Stimulated activated CD8-positive, alpha-beta memory T cell treated with anti-CD3 and anti-CD28 coated beads, Interleukin-7, amount 100 ng/mL, for 48 hours (primary cell): ENCODE data around the gene RAD51B.
"Not testable (repeated sequence)": the region's sequence is repeated elsewhere in the genome, so short reads cannot be mapped to it uniquely, and the experiment has no call there.

ENCODE experiments used
- DNase-seq, 2 donors: peaks; one replicate each; pipeline ENCODE4 v3.0.0-alpha.2; 2020; ENCODE audit warnings: low read depth in 1 of 2; ENCODE audit errors: extremely low read depth in 1 of 2

The RAD51B gene

DNA sequence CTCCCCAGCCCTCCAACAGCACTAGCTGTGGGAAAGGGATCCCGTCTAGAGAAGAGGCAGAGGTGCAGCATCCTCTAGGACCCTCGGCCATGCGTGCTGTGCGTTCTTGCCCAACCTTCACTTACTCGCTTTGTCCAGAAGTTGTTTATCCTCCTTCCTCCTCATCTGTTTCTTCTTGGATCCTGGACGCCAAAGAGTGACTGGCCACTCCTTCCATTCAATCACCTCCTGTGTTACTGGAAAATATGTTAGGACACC is 832.8 kb downstream of the RAD51B start:
- no peak for DNase-seq

GRCh38 chr14:68653108-68653507 is 833.5 kb downstream of the RAD51B start:
- no peak for DNase-seq

- DNase-seq: no peak
Observed at GRCh38 chr14:68653804-68654203, 834.2 kb downstream of the RAD51B start.

DNA sequence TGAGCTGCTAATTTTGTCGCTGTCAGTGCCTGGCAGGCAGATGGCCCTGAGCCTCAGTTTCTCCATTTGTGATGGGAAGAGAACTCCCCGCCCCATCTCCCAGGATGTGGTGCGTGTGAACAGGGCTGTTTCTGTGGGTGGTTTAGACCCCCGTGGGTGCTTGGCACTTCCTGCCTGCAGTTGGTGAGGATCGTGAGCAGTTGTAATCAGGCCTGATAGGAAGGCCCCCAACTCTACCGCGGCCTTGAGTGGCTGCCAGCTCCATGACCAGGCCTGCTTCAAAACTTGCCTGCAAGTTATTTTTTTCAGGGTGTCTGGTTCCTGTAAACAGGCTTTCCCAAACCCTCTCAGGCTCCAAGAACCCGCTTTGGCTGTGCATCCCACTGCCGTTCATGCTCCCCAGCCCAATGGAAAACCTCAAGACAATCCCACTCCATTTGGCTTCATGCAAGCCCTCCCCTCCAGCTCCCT is 834.9 kb downstream of the RAD51B start:
- no peak for DNase-seq

DNA sequence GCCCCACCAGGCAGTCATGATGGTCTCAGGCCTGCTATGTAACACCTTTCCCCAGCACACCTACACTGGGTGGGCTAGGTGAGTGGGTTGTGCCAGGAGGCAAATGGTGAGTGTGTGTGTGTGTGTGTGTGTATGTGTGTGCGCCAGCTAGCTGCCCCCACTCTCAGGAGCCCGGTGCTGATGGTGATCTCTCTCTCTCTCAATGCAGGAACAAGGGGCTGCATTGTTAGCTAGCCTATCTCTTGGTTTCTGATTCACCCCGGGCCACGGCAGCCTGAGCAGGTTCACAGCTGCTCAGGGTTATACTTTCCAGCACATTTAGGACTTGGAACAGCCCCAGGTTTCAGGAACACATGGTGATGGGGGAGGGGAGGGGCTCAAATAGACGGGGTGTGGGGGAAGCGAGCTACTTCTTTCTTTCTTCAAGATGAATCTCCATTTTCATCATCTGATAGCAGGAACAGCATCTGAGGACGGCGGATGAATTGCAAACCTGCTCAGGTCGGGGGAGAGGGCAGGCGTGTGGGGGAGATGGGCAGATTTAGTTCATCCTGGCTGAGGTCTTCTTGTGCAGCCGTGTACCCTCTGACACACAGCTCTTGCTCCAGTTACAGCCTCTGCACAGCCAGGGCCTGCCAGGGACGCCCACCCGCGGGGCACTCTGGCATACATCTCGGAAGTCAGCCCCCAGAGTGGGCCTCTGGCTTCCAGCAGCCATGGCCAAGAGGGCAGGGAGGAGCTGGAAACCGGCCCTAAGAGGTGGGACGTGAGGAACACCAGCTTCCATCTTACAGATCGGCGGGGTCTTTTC is 835.6 kb downstream of the RAD51B start:
- DNase-seq: no peak

GRCh38 chr14:68655911-68656316 is 836.3 kb downstream of the RAD51B start:
- no peak for DNase-seq

- no peak for DNase-seq
Observed at GRCh38 chr14:68656452-68656851, 836.9 kb downstream of the RAD51B start.

GRCh38 chr14:68657300-68658028 is 837.9 kb downstream of the RAD51B start:
- DNase-seq: no peak

DNA sequence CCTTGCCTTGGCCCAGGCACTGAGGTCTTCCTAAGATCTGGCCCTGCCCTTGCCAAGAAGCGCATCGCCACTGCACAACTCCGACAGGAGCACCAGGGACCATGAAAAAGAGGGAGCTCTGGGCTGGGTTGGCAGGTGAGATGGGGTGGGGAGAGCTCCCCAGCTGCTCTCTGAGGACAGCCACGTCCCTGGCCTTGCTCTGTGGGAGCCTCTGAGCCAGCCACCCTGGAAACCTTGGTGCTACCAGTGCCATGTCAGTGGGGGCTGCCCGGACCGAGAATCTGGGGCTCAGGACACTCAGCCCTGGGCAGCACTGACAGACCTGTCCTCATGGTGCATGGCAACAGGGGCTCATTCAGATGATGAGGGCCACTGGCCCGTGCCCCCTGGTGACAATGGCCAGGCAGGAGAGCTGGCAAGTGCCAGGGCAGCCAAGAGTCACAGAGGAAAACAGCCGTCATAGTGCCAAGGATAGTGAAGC is 838.5 kb downstream of the RAD51B start:
- DNase-seq: no peak

DNA sequence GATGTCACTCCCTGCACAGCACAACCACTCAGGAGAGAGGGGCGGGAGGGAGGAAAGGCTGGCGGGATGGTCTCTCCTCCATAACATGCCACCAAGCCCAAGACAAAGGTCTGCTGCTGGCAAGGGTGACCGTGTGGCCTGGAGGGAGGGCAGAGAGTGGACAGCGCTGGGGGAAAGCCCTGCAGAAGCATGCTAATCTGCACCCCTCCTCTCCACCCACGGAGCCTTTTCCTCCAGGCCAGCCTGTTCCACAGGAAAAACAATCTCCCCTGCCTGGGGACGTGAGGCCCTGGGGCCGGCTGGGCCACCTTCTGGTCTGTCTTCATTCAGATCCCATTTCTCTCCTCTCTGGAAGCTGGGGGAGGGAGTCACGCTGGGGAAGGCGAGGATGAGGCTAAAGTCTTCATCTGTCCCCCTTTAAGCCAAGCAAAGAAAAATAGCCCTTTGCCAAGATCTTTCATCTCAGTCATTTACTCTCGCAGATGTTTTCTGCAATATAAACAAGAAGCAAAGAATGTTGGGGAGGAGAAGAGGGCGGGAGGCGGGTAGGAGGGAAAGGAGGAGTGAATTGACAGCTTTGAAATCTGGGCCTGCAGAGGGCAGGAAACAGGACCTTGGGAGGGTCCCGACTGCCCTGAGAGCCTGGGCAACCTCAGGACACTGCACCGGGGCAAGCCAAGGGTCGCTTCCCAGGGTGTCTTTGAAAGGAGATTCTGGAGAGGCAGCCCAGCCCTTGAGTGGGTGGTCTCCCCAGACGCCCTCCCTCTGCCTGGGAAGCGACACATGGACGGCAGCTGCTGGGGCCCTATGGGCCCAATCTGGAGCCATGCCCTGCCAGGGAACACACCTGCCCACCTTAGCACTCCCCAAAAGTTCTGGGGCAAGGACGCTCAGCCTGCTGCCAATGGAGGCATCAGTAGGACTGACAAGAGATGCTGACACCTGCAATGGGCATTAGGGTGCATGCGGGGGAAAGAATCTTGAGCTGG is 839.7 kb downstream of the RAD51B start:
- DNase-seq: no peak

DNA sequence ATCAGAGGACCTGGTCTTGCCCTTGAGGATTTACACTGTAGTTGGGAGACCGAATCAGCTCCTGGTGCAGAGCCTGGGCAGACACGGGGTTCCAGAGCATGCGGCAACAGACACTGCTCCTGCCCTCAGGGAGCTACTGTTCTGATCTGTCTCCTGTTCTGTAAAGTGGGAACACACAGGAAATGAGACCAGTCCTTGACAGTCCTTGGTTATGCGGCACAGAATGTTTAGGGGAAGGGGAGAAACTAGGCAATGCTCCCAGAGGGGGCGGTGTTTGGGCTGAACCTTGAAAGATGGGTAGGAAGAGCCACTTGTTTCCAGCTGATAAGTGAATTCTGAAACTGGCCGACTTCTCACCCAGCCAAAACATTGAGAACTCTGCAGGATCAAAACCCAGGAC is 840.9 kb downstream of the RAD51B start:
- DNase-seq: no peak

GRCh38 chr14:68661226-68662225 is 841.9 kb downstream of the RAD51B start:
- no peak for DNase-seq

- DNase-seq: no peak
Observed at GRCh38 chr14:68662392-68662791, 842.8 kb downstream of the RAD51B start.

DNA sequence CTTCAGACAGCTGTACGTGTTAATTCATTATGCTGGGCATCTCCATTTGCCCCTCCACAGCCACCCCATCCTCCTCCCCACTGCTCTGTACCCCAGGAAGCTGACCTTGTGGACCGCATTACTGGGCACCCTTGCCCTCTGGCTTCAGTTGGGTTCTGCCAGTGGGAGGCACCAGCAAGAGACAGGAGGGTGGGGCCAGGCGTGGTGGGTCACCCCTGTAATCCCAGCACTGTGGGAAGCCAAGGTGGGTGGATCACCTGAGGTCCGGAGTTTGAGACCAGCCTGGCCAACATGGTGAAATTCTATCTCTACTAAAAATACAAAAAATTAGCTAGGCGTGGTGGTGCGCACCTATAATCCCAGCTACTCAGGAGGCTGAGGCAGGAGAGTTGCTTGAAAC is 843.2 kb downstream of the RAD51B start:
- DNase-seq: not testable (repeated sequence)

- DNase-seq: peak; percentile 20 to 61
Observed at GRCh38 chr14:68663385-68664076, 844.0 kb downstream of the RAD51B start.

DNA sequence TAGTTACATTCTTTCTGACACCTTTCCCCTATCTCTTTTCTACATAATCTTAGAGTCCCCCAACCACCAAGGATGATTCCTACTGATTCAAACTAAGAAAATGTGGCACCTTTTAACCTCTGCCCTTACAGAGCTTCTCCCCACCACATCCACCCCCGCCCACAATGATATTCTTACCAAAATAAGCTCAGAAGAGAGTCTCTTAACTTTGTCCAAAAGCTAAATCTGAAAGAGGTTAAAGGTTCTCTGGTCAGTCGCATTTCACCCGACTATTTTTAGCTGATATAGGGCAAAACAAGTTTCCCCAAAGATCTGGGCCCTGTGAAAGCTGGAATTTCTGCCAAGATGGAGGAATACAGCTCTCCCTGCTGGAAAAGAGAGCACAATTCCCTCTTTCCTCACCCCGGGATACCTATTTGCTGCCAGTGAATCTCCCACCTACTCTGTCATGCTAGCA is 844.7 kb downstream of the RAD51B start:
- DNase-seq: peak in 1 of 2 donors; percentile 42

GRCh38 chr14:68665131-68665530 is 845.6 kb downstream of the RAD51B start:
- no peak for DNase-seq

DNA sequence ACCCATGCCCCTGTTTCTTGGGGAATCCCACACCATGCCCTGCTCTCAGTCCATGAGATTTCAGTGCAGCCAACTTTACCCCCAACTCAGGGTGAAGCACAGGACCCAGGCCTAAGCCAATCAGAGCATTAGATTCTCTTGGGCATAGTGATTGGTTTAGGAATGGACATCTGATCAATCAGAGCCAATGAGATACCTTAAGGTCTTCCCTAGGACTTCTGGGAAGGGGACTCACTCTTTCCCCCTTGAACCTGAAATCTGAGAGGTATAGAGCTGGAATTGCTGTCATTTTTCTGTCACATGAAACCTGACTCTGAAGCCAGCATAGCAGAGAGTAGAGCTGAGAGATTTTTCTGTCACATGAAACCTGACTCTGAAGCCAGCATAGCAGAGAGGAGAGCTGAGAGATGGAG is 846.2 kb downstream of the RAD51B start:
- no peak for DNase-seq

- DNase-seq: no peak
Observed at GRCh38 chr14:68666236-68666635, 846.7 kb downstream of the RAD51B start.
